Vagina (tissue), 2 donors: ENCODE results near the gene DENND1A. TPM values are rescaled to one million over a fixed set of nuclear protein-coding genes. Genes with fewer than 3 reads are reported as not detected.
"Not testable (repeated sequence)": the region's sequence is repeated elsewhere in the genome, so short reads cannot be mapped to it uniquely, and the experiment has no call there.

Experiments used
- DNase-seq, 2 donors: peaks; one replicate each; pipeline ENCODE4 v3.0.0-alpha.2; 2017; ENCODE audit errors: extremely low spot score in 2 of 2
- H3K27ac ChIP-seq: fragments of 200-600 bp; sonication (generic); one replicate; pipeline ENCODE4 v1.5.1; 2019
- H3K27me3 ChIP-seq: fragments of 200-600 bp; sonication (generic); one replicate; pipeline ENCODE4 v1.5.1; 2019
- H3K36me3 ChIP-seq, 2 donors: fragments of 200-600 bp; sonication (generic); one replicate each; pipeline ENCODE4 v1.5.1; 2017 to 2019
- H3K4me1 ChIP-seq: fragments of 200-600 bp; sonication (generic); one replicate; pipeline ENCODE4 v1.5.1; 2019
- H3K4me3 ChIP-seq, 2 donors: fragments of 200-600 bp; sonication (generic); 1 replicate in 1 of 2; 2 replicates in 1 of 2; pipeline ENCODE4 v1.5.1; 2016 to 2019
- H3K9me3 ChIP-seq: fragments of 200-600 bp; sonication (generic); one replicate; pipeline ENCODE4 v1.5.1; 2019
- POLR2A ChIP-seq, 2 donors: fragments of 450-650 bp; IDR thresholded peaks; one replicate each; pipeline ENCODE4 v1.6.1; 2017; ENCODE audit warnings: antibody characterized with exemption in 2 of 2, mild to moderate bottlenecking in 2 of 2, moderate library complexity in 2 of 2
- POLR2AphosphoS5 ChIP-seq, 2 donors: sonication (generic); formaldehyde crosslinking; IDR thresholded peaks; one replicate each; pipeline ENCODE4 v1.9.0; 2017; ENCODE audit warnings: antibody characterized with exemption in 2 of 2, mild to moderate bottlenecking in 2 of 2, low read depth in 1 of 2; ENCODE audit not compliant: insufficient read depth in 1 of 2
- intact Hi-C: fragments of 100-400 bp; cut with DNase I; formaldehyde crosslinking; loops from one replicate; pipeline ENCODE4 v1.15.1; 2023
- total RNA-seq: library from RNA; depleted of rRNA; stranded (reverse); fragments of >200 nt; gene quantifications from one replicate; pipeline ENCODE4 v1.2.3, GENCODE V29; 2016
- TF ChIP-seq, protein P1 (sequence below), 3 experiments: fragments of 450-650 bp in 2 of 3; fragments of 200-600 bp in 1 of 3; sonication (generic) in 1 of 3; IDR thresholded peaks; one replicate each; pipeline ENCODE4 v1.5.1; 2017 to 2019; ENCODE audit warnings: antibody characterized with exemption in 3 of 3, mild to moderate bottlenecking in 2 of 3, moderate library complexity in 2 of 3

Gene DENND1A
- total RNA-seq, 1 donor from 2014 or later, result 20.4 TPM

DNA sequence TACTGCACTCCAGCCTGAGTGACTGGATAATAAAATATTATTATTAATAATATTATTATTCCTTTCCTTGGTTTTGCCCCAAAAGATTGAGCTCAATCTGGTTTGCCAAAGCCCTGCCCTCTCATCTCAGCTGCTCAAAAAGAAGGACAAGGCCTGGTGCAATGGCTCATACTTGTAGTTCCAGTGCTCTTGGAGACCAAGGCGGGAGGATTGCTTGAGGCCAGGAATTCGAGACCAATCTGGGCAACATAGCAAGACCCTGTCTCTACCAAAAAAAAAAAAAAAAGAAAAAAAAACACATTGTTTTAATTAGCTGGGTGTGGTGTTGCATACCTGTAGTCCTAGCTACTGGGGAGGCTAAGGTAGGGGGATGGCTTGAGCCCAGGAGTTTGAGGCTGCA, 13.7 kb upstream of the DENND1A start:
- Histone ChIP-seq H3K4me3 (no peak overlapping the region), H3K9me3 (no peaks in the 10 kb centered on the region), H3K27ac (no peak overlapping the region), H3K27me3 (no peaks in the 10 kb centered on the region), H3K4me1 (peaks cover 9% of the 10 kb centered on the region), H3K36me3 (no peaks in the 10 kb centered on the region)
- no peak for DNase-seq
- TF ChIP-seq POLR2A (IDR thresholded peaks at IDR 0.05) (no peak), POLR2AphosphoS5 (IDR thresholded peaks at IDR 0.05; ENCODE audit: insufficient read depth in 1 of 2, low read depth in 1 of 2) (no peak)
- TF ChIP-seq, protein P1, sequence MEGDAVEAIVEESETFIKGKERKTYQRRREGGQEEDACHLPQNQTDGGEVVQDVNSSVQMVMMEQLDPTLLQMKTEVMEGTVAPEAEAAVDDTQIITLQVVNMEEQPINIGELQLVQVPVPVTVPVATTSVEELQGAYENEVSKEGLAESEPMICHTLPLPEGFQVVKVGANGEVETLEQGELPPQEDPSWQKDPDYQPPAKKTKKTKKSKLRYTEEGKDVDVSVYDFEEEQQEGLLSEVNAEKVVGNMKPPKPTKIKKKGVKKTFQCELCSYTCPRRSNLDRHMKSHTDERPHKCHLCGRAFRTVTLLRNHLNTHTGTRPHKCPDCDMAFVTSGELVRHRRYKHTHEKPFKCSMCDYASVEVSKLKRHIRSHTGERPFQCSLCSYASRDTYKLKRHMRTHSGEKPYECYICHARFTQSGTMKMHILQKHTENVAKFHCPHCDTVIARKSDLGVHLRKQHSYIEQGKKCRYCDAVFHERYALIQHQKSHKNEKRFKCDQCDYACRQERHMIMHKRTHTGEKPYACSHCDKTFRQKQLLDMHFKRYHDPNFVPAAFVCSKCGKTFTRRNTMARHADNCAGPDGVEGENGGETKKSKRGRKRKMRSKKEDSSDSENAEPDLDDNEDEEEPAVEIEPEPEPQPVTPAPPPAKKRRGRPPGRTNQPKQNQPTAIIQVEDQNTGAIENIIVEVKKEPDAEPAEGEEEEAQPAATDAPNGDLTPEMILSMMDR (IDR thresholded peaks at IDR 0.05), result no peak
- intact Hi-C loops, result no loop called here

DNA sequence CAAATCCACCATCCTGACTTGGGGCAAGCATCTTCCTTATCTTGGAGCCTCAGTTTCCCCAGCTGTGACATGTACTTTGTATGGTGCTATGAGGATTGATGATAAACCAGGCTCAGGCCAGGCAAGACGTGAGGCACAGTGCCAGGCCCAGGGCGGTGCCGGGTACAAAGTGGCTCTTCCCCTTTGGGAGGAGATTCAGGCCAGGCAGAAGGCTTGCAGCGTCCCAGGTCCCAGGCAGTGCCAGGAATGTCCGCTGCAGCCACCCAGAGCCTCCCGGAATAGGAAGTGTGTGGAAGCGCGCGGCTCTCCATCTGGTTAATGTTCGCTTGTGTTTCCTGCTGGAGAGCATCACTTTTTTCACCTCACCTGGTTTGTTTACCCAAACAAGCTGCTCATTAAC, 12.6 kb upstream of the DENND1A start:
- H3K36me3 ChIP-seq, result no peaks in the 10 kb centered on the region
- no peak overlapping the region for H3K27ac ChIP-seq
- TF ChIP-seq POLR2AphosphoS5 (IDR thresholded peaks at IDR 0.05; ENCODE audit: insufficient read depth in 1 of 2, low read depth in 1 of 2) (no peak), POLR2A (IDR thresholded peaks at IDR 0.05) (no peak)
- TF ChIP-seq, protein P1 (IDR thresholded peaks at IDR 0.05), result no peak
- no peaks in the 10 kb centered on the region for H3K9me3 ChIP-seq
- no peak overlapping the region for H3K4me3 ChIP-seq
- peaks cover 9% of the 10 kb centered on the region for H3K4me1 ChIP-seq
- no peaks in the 10 kb centered on the region for H3K27me3 ChIP-seq
- intact Hi-C loops, result no loop called here
- no peak for DNase-seq

GRCh38 chr9:123941524-123942070, 11.7 kb upstream of the DENND1A start:
- H3K4me3 ChIP-seq, result no peak overlapping the region
- intact Hi-C loops, result no loop called here
- no peak overlapping the region for H3K27ac ChIP-seq
- no peaks in the 10 kb centered on the region for H3K36me3 ChIP-seq
- no peaks in the 10 kb centered on the region for H3K27me3 ChIP-seq
- H3K4me1 ChIP-seq, result peaks cover 9% of the 10 kb centered on the region
- no peaks in the 10 kb centered on the region for H3K9me3 ChIP-seq
- TF ChIP-seq POLR2A (IDR thresholded peaks at IDR 0.05) (no peak), POLR2AphosphoS5 (IDR thresholded peaks at IDR 0.05; ENCODE audit: insufficient read depth in 1 of 2, low read depth in 1 of 2) (no peak)
- no peak for DNase-seq

DNA sequence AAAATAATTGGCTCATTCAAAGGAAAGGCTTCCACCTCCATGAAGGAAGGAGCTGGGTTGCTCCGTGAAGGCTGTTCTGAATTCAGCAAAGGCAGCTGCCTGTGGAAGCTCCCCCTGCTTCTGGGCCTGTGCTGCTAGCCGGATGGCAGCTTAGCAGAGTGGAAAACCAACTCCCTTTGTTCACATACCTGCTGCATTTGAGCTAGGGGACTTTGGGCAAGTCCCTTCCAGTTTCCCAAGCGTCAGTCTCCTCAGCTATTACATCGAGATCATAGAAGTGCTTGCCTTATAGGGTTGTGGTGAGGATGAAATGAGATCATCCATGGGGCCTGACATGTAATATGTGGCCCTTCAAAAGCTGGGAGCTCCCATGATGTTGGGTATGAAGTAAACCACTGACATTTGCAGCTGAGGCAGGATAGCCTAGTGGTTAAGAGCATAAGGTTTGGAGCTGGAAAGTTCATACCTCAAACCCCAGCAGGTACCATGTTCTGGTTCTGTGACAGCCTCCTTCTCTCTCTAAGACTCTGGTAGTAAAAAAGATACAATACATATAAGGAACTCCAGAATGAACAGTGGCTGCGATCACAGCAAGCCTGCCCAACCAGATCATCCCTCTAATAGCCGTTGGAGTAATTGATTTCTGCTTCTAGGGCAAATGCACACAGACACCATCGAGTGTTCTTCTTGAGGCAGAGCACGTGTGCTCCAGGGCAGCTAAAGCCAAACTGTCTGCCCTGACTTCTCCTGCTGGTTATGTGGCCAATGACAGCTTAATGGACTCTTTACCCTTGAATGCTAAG, 11.0 kb upstream of the DENND1A start:
- DNase-seq, result no peak
- peaks cover 8% of the 10 kb centered on the region for H3K4me1 ChIP-seq
- H3K27ac ChIP-seq, result no peak overlapping the region
- TF ChIP-seq, protein P1 (IDR thresholded peaks at IDR 0.05), result no peak
- TF ChIP-seq POLR2A (IDR thresholded peaks at IDR 0.05) (no peak), POLR2AphosphoS5 (IDR thresholded peaks at IDR 0.05; ENCODE audit: insufficient read depth in 1 of 2, low read depth in 1 of 2) (no peak)
- intact Hi-C loops, result no loop called here
- H3K36me3 ChIP-seq, result no peaks in the 10 kb centered on the region
- H3K27me3 ChIP-seq, result no peaks in the 10 kb centered on the region
- no peak overlapping the region for H3K4me3 ChIP-seq
- no peaks in the 10 kb centered on the region for H3K9me3 ChIP-seq

- no peaks in the 10 kb centered on the region for H3K27me3 ChIP-seq
- H3K27ac ChIP-seq, result no peak overlapping the region
- no peaks in the 10 kb centered on the region for H3K9me3 ChIP-seq
- intact Hi-C loops, result no loop called here
- DNase-seq, result no peak
- H3K4me3 ChIP-seq, result no peak overlapping the region
- no peaks in the 10 kb centered on the region for H3K36me3 ChIP-seq
- no peaks in the 10 kb centered on the region for H3K4me1 ChIP-seq
- TF ChIP-seq POLR2A (IDR thresholded peaks at IDR 0.05) (no peak), POLR2AphosphoS5 (IDR thresholded peaks at IDR 0.05; ENCODE audit: insufficient read depth in 1 of 2, low read depth in 1 of 2) (no peak)
- TF ChIP-seq, protein P1 (IDR thresholded peaks at IDR 0.05), result no peak
These were observed 8.5 kb upstream of the DENND1A start for GRCh38 chr9:123938401-123938800.

- not testable (repeated sequence) for H3K27me3 ChIP-seq, H3K27ac ChIP-seq
These were observed 6.6 kb upstream of the DENND1A start for GRCh38 chr9:123936575-123936974.

More at GRCh38 chr9:123936575-123936974, 6.6 kb upstream of the DENND1A start:
- H3K9me3 ChIP-seq, H3K4me3 ChIP-seq, DNase-seq, intact Hi-C loops, H3K36me3 ChIP-seq, H3K4me1 ChIP-seq: not testable (repeated sequence)
